ENCODE results near the gene MID1. TPM values are rescaled to one million over a fixed set of nuclear protein-coding genes. Genes with fewer than 3 reads are reported as not detected.

Gene MID1
- total RNA-seq, 2 experiments from 2014 or later: 0.61 to 1.1 TPM

DNA sequence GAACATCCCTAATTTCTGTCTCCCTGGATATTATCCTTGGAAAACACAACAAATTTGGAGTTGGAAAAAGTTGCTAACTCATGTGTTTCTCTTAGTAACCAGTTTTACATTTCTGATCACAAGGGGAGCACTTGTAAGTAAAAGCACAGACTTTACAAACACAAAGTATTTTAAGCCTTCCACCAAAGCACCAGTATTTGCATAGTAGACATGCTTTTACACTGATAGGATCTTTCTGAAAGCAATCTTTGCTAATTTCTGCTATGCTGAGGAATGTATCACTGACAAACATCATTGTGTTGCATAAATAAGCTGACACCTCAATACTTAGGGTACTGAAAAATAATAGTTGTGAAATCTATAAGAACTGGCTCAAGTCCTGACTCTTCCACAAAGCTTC lies 100.6 kb downstream of the MID1 start:
- ATAC-seq (no peak), DNase-seq (no peak)
- CTCF ChIA-PET: no interaction called here
- intact Hi-C loops (cut with micrococcal nuclease): no loop called here
- POLR2A ChIA-PET: no interaction called here
- Mint-ChIP-seq H3K36me3 (ENCODE audit: low read depth) (no peaks in the 10 kb centered on the region), H3K27me3 (no peaks in the 10 kb centered on the region), H3K9me3 (no peaks in the 10 kb centered on the region), H3K4me3 (no peak overlapping the region), H3K4me1 (ENCODE audit: low read depth) (no peaks in the 10 kb centered on the region), H3K27ac (no peak overlapping the region)
- no peak for TF ChIP-seq CTCF (IDR thresholded peaks at IDR 0.05)

GRCh38 chrX:10519278-10519677 lies 101.1 kb downstream of the MID1 start:
- CTCF ChIA-PET: no interaction called here
- ATAC-seq: no peak
- no peaks in the 10 kb centered on the region for H3K9me3 Mint-ChIP-seq
- no peaks in the 10 kb centered on the region for H3K27me3 Mint-ChIP-seq
- no peak for TF ChIP-seq CTCF (IDR thresholded peaks at IDR 0.05)
- H3K36me3 Mint-ChIP-seq (ENCODE audit: low read depth): no peaks in the 10 kb centered on the region
- no peak overlapping the region for H3K27ac Mint-ChIP-seq
- no peak for DNase-seq
- POLR2A ChIA-PET: no interaction called here
- no peak overlapping the region for H3K4me3 Mint-ChIP-seq
- H3K4me1 Mint-ChIP-seq (ENCODE audit: low read depth): no peaks in the 10 kb centered on the region
- intact Hi-C loops (cut with micrococcal nuclease): no loop called here

GRCh38 chrX:10518073-10518472 lies 102.3 kb downstream of the MID1 start:
- Mint-ChIP-seq H3K4me1 (ENCODE audit: low read depth) (no peaks in the 10 kb centered on the region), H3K36me3 (ENCODE audit: low read depth) (no peaks in the 10 kb centered on the region), H3K27me3 (no peaks in the 10 kb centered on the region), H3K9me3 (no peaks in the 10 kb centered on the region), H3K27ac (no peak overlapping the region), H3K4me3 (no peak overlapping the region)
- no peak for TF ChIP-seq CTCF (IDR thresholded peaks at IDR 0.05)
- CTCF ChIA-PET: no interaction called here
- ATAC-seq (no peak), DNase-seq (no peak)
- intact Hi-C loops (cut with micrococcal nuclease): no loop called here
- POLR2A ChIA-PET: no interaction called here

GRCh38 chrX:10516781-10517322 lies 103.5 kb downstream of the MID1 start:
- no peaks in the 10 kb centered on the region for H3K4me1 Mint-ChIP-seq (ENCODE audit: low read depth)
- H3K27ac Mint-ChIP-seq: no peak overlapping the region
- ChIA-PET POLR2A (no interaction called here), CTCF (no interaction called here)
- TF ChIP-seq CTCF (IDR thresholded peaks at IDR 0.05): no peak
- H3K9me3 Mint-ChIP-seq: no peaks in the 10 kb centered on the region
- DNase-seq (no peak), ATAC-seq (no peak)
- intact Hi-C loops (cut with micrococcal nuclease): no loop called here
- no peak overlapping the region for H3K4me3 Mint-ChIP-seq
- H3K27me3 Mint-ChIP-seq: no peaks in the 10 kb centered on the region
- H3K36me3 Mint-ChIP-seq (ENCODE audit: low read depth): no peaks in the 10 kb centered on the region

DNA sequence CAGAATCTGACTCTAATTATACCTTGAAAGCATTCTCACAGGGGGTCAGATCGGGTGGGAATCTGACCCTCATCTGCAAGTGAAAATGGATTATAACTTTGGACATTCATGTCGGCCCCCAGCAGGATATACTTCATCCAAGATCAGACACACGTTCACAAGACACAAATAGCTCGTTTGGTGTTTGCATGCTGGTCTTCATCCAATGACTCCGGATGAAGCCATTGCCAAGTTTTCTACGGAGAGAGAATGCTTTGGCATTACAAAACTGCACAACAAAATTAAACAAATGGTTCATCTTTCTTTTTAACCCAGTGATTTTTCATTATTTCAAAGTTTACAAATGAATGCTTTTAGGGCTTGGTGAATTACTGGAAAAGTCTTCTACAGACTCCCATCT lies 105.5 kb downstream of the MID1 start:
- DNase-seq (no peak), ATAC-seq (no peak)
- Mint-ChIP-seq H3K4me3 (no peak overlapping the region), H3K36me3 (ENCODE audit: low read depth) (no peaks in the 10 kb centered on the region), H3K27me3 (no peaks in the 10 kb centered on the region), H3K4me1 (ENCODE audit: low read depth) (no peaks in the 10 kb centered on the region), H3K9me3 (no peaks in the 10 kb centered on the region), H3K27ac (no peak overlapping the region)
- ChIA-PET POLR2A (no interaction called here), CTCF (no interaction called here)
- intact Hi-C loops (cut with micrococcal nuclease): no loop called here
- TF ChIP-seq CTCF (IDR thresholded peaks at IDR 0.05): no peak

All from activated CD8-positive, alpha-beta T cell treated with anti-CD3 and anti-CD28 coated beads for 36 hours (primary cell).